ENCODE results near the gene GRK2. TPM values are rescaled to one million over a fixed set of nuclear protein-coding genes. Genes with fewer than 3 reads are reported as not detected.

Gene GRK2
- total RNA-seq, 1 donor from 2014 or later: 101 TPM

- Histone ChIP-seq H3K4me1 (peaks cover 35% of the 10 kb centered on the region), H3K27ac (no peak overlapping the region), H3K4me3 (no peak overlapping the region), H3K36me3 (peaks cover 38% of the 10 kb centered on the region), H3K9me3 (no peaks in the 10 kb centered on the region), H3K27me3 (ENCODE audit: low read depth) (no peaks in the 10 kb centered on the region)
- TF ChIP-seq CTCF (IDR thresholded peaks at IDR 0.05): no peak
- intact Hi-C loops (cut with DNase I): no loop called here
- ATAC-seq (no peak), DNase-seq (no peak)
Measured at GRCh38 chr11:67237574-67237973, 28.7 kb upstream of the GRK2 start.

GRCh38 chr11:67238894-67239782 lies 27.1 kb upstream of the GRK2 start:
- peaks cover 38% of the 10 kb centered on the region for H3K36me3 ChIP-seq
- intact Hi-C loops (cut with DNase I): no loop called here
- no peaks in the 10 kb centered on the region for H3K9me3 ChIP-seq
- H3K4me3 ChIP-seq: peak overlapping the region; percentile 73
- no peaks in the 10 kb centered on the region for H3K27me3 ChIP-seq (ENCODE audit: low read depth)
- no peak for ATAC-seq
- peak overlapping the region; percentile 94 for H3K27ac ChIP-seq
- no peak for TF ChIP-seq CTCF (IDR thresholded peaks at IDR 0.05)
- H3K4me1 ChIP-seq: peaks cover 51% of the 10 kb centered on the region
- no peak for DNase-seq

- no peak for TF ChIP-seq CTCF (IDR thresholded peaks at IDR 0.05)
- ATAC-seq: peak; percentile 97 to 99
- Histone ChIP-seq H3K27ac (peak overlapping the region; percentile 94), H3K4me3 (peak overlapping the region; percentile 73), H3K36me3 (peaks cover 39% of the 10 kb centered on the region), H3K4me1 (peaks cover 55% of the 10 kb centered on the region), H3K9me3 (no peaks in the 10 kb centered on the region), H3K27me3 (ENCODE audit: low read depth) (no peaks in the 10 kb centered on the region)
- DNase-seq: peak; percentile 98
- intact Hi-C loops (cut with DNase I): no loop called here
Measured at GRCh38 chr11:67239783-67240575, 26.3 kb upstream of the GRK2 start.

GRCh38 chr11:67240576-67241389 lies 25.5 kb upstream of the GRK2 start:
- peak; percentile 74 to 77 for ATAC-seq
- no peaks in the 10 kb centered on the region for H3K27me3 ChIP-seq (ENCODE audit: low read depth)
- peaks cover 55% of the 10 kb centered on the region for H3K4me1 ChIP-seq
- intact Hi-C loops (cut with DNase I): no loop called here
- no peaks in the 10 kb centered on the region for H3K9me3 ChIP-seq
- no peak for TF ChIP-seq CTCF (IDR thresholded peaks at IDR 0.05)
- peak overlapping the region; percentile 94 for H3K27ac ChIP-seq
- peak overlapping the region; percentile 73 for H3K4me3 ChIP-seq
- H3K36me3 ChIP-seq: peaks cover 41% of the 10 kb centered on the region
- peak; percentile 85 for DNase-seq

GRCh38 chr11:67242548-67242947 lies 23.7 kb upstream of the GRK2 start:
- H3K36me3 ChIP-seq: peaks cover 52% of the 10 kb centered on the region
- H3K4me3 ChIP-seq: no peak overlapping the region
- no peak overlapping the region for H3K27ac ChIP-seq
- TF ChIP-seq CTCF (IDR thresholded peaks at IDR 0.05): no peak
- H3K9me3 ChIP-seq: no peaks in the 10 kb centered on the region
- intact Hi-C loops (cut with DNase I): no loop called here
- H3K4me1 ChIP-seq: peaks cover 55% of the 10 kb centered on the region
- ATAC-seq: no peak
- DNase-seq: no peak
- H3K27me3 ChIP-seq (ENCODE audit: low read depth): no peaks in the 10 kb centered on the region
